Measurements from ENCODE around the gene RTN4R.

Gene RTN4R

DNA sequence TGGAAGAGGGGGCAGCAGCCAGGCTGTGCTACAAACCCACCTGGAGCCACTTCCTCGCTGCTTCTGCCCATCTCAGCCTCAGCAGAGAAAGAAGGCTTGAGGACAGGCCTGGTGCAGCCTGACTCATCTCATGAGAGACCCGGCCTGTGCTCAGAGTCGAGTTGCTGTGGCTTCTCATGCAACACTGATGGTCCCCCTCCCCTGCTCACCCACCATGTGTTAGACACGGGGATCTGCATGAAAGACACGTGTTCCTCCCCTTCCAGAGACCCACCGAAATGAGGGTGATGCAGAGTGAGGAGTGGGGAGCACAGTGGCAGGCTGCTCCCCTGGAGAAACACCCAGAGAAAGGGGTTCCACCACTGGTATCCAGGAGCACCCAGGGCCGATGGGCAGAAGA lies 15.0 kb downstream of the RTN4R start:
- no peak overlapping the region for H3K9ac ChIP-seq (ENCODE audit: low read length)
- no peak overlapping the region for H3K4me3 ChIP-seq (ENCODE audit: low read depth, low read length, poor library complexity, severe bottlenecking)
- no peak overlapping the region for H3K4me2 ChIP-seq (ENCODE audit: low read length)
- no peak overlapping the region for H3K27ac ChIP-seq (ENCODE audit: low read depth, low read length, poor library complexity, severe bottlenecking)
- H3K9me3 ChIP-seq (ENCODE audit: low read length): no peaks in the 10 kb centered on the region
- H3K9me2 ChIP-seq (ENCODE audit: low read depth, low read length): no peaks in the 10 kb centered on the region
- H3F3A ChIP-seq (ENCODE audit: insufficient read depth, low read length): no peaks in the 10 kb centered on the region
- H3K36me3 ChIP-seq (ENCODE audit: insufficient read depth, low read length): no peaks in the 10 kb centered on the region
- no peak for TF ChIP-seq EZH2 (IDR thresholded peaks at IDR 0.05; ENCODE audit: borderline replicate concordance, low read length)
- TF ChIP-seq CTCF (IDR thresholded peaks at IDR 0.05; ENCODE audit: low read length): no peak
- no peaks in the 10 kb centered on the region for H3K79me2 ChIP-seq (ENCODE audit: insufficient read depth, low read length)
- no peaks in the 10 kb centered on the region for H3K4me1 ChIP-seq (ENCODE audit: insufficient read depth, low read length, severe bottlenecking)
- no peaks in the 10 kb centered on the region for H4K20me1 ChIP-seq (ENCODE audit: insufficient read depth, low read length)
- H3K27me3 ChIP-seq (ENCODE audit: insufficient read depth, low read length): no peaks in the 10 kb centered on the region
- no peak overlapping the region for H2AFZ ChIP-seq (ENCODE audit: low read length)

DNA sequence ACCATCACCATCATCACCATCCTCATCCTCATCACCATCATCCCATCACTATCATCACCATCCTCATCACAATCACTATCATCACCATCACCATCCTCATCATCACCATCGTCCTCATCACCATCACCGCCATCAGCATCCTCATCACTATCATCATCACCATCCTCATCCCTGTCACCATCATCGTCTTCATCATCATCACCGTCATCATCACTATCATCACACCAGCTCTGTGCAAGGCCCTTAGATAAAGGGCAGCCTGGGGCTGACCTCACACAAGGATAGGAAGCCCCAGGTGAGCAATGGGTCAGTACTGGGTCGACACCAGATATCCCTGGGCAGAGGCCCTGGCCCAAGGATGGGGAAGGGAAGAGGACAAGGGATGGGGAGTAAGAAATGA lies 16.1 kb downstream of the RTN4R start:
- Histone ChIP-seq H3K79me2 (ENCODE audit: insufficient read depth, low read length) (no peaks in the 10 kb centered on the region), H3K4me1 (ENCODE audit: insufficient read depth, low read length, severe bottlenecking) (no peaks in the 10 kb centered on the region), H3K27me3 (ENCODE audit: insufficient read depth, low read length) (no peaks in the 10 kb centered on the region), H3K9ac (ENCODE audit: low read length) (no peak overlapping the region), H3K9me2 (ENCODE audit: low read depth, low read length) (no peaks in the 10 kb centered on the region), H3K9me3 (ENCODE audit: low read length) (no peaks in the 10 kb centered on the region), H3K27ac (ENCODE audit: low read depth, low read length, poor library complexity, severe bottlenecking) (no peak overlapping the region), H3F3A (ENCODE audit: insufficient read depth, low read length) (no peaks in the 10 kb centered on the region), H2AFZ (ENCODE audit: low read length) (no peak overlapping the region), H4K20me1 (ENCODE audit: insufficient read depth, low read length) (no peaks in the 10 kb centered on the region), H3K4me3 (ENCODE audit: low read depth, low read length, poor library complexity, severe bottlenecking) (no peak overlapping the region), H3K36me3 (ENCODE audit: insufficient read depth, low read length) (no peaks in the 10 kb centered on the region), H3K4me2 (ENCODE audit: low read length) (no peak overlapping the region)
- TF ChIP-seq EZH2 (IDR thresholded peaks at IDR 0.05; ENCODE audit: borderline replicate concordance, low read length): no peak
- no peak for TF ChIP-seq CTCF (IDR thresholded peaks at IDR 0.05; ENCODE audit: low read length)

- H3K4me3 ChIP-seq (ENCODE audit: low read depth, low read length, poor library complexity, severe bottlenecking): no peak overlapping the region
- no peaks in the 10 kb centered on the region for H3K27me3 ChIP-seq (ENCODE audit: insufficient read depth, low read length)
- no peaks in the 10 kb centered on the region for H3K79me2 ChIP-seq (ENCODE audit: insufficient read depth, low read length)
- no peak overlapping the region for H3K4me2 ChIP-seq (ENCODE audit: low read length)
- H3K4me1 ChIP-seq (ENCODE audit: insufficient read depth, low read length, severe bottlenecking): no peaks in the 10 kb centered on the region
- no peaks in the 10 kb centered on the region for H3F3A ChIP-seq (ENCODE audit: insufficient read depth, low read length)
- no peak overlapping the region for H2AFZ ChIP-seq (ENCODE audit: low read length)
- no peak overlapping the region for H3K27ac ChIP-seq (ENCODE audit: low read depth, low read length, poor library complexity, severe bottlenecking)
- no peak for TF ChIP-seq EZH2 (IDR thresholded peaks at IDR 0.05; ENCODE audit: borderline replicate concordance, low read length)
- TF ChIP-seq CTCF (IDR thresholded peaks at IDR 0.05; ENCODE audit: low read length): no peak
- no peak overlapping the region for H3K9ac ChIP-seq (ENCODE audit: low read length)
- H4K20me1 ChIP-seq (ENCODE audit: insufficient read depth, low read length): no peaks in the 10 kb centered on the region
- H3K36me3 ChIP-seq (ENCODE audit: insufficient read depth, low read length): no peaks in the 10 kb centered on the region
- no peaks in the 10 kb centered on the region for H3K9me2 ChIP-seq (ENCODE audit: low read depth, low read length)
- no peaks in the 10 kb centered on the region for H3K9me3 ChIP-seq (ENCODE audit: low read length)
Measured at GRCh38 chr22:20251491-20251890, 16.6 kb downstream of the RTN4R start.
